ENCODE measurements around the gene IQGAP3.

IQGAP3 gene

DNA sequence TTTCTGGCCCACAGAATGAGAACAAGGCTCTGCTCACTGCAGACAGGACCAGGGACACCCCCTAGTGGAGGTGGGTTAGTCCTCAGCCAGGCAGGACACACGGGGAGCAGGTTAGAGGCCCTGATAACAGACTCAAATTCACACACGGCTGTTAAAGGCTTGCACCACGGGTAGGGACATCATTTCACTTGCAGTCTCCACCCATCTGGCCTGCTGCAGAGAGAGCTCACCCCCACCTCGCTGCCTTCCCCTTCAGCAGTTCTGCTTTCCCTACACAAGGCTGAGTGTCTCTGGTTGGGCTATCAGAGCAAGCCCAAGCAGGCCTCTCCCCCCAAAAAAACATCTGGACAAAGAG is 92.4 kb downstream of the IQGAP3 start:
- DNase-seq, result no peak

DNA sequence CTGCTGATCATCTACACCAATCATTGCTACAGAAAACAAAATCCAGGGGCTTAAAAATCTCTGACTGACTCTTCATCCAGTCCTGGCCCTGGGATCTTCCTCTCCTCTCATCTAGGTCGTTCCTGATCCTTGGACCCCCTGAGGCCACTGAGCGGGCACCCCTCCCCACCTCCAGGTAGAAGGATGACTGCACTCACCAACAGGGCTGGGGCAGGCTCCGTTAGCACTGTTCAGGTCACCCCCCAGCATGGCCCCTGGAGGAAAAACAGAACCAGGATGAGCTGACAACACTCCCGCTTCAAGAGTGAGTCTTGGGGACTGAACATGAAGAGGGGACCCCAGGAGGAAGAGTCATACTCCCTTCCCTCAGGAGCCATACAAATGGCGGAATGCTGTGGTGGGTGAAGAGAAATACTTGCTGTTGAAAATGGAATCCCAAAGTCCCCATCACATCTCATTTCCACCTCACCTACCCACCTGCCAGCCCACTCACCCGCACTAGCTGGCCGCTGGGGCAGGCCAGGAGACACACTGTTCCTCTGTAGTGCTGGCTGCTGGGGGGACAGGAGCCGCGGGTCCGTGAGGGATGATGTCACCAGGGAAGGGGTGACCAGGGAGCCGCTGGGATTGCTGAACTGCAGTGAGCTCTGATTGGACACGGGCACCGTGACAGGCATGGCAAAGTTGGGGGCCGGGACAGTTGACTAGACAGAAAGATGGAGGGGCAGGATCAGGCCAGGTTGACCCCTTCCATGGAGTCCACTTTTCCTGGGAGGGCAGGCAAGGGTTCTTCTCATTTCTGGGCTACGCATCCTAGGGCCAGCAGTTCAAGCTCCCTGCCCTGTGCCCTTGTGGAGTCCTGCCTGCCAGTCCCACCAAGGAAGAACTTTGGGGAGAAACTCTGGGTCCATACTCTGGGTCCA is 93.0 kb downstream of the IQGAP3 start:
- DNase-seq, result no peak

DNA sequence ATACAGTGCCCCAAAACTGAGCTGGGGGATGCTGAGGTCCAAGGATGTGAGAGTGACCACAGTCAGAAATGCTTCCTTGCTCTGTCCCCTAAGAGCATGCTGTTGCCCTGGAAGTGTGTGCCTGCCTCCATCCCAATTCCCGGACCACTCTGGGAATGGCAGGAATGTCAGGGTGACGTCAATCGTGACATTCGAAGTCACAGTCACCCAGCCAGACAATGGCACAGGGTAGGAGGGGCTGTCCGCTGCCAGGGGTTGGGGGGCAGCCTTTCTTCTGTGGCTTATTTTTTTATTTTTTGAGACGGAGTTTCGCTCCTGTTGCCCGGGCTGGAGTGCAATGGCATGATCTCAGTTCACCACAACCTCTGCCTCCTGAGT is 94.1 kb downstream of the IQGAP3 start:
- DNase-seq, result no peak

- DNase-seq, result no peak
Measured at GRCh38 chr1:156477526-156478249, 94.7 kb downstream of the IQGAP3 start.

DNA sequence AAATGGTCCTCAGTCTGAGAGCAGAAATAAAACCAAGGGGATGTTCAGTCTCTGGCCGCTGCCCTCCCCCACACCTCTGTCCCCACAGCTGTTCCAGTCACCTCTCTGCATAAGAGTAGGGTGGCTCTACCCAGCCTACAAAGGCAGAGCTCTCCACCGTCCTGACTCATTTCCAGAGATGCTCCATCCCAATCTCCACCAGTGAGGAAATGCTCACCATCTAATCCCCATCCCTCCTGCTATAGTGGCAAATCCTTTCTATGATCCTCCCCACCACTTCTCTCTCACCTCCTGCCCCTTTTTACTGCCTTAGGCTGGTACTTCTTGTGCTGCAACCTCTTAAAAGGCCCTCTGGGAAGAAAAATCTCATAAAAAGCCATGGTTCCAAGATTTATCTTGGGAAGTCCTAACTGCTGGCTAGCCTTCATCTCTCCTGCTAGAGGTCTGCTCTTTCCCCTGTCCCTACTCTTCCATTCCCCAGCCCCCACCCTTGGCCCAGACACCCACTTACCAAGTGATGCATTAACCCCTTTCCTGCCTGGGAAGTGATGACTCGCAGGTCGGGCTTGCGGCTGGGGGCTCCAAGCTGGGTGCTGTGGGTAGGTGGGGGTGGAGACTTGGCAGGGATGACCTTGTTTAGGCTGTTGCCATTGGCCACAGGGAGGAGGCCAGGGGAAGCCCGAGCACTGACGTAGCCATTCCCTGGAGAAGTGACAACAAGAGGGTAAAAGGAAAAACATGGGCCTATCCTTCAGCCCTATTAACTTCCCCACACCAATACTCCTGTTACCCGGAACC is 95.7 kb downstream of the IQGAP3 start:
- DNase-seq, result no peak

DNA sequence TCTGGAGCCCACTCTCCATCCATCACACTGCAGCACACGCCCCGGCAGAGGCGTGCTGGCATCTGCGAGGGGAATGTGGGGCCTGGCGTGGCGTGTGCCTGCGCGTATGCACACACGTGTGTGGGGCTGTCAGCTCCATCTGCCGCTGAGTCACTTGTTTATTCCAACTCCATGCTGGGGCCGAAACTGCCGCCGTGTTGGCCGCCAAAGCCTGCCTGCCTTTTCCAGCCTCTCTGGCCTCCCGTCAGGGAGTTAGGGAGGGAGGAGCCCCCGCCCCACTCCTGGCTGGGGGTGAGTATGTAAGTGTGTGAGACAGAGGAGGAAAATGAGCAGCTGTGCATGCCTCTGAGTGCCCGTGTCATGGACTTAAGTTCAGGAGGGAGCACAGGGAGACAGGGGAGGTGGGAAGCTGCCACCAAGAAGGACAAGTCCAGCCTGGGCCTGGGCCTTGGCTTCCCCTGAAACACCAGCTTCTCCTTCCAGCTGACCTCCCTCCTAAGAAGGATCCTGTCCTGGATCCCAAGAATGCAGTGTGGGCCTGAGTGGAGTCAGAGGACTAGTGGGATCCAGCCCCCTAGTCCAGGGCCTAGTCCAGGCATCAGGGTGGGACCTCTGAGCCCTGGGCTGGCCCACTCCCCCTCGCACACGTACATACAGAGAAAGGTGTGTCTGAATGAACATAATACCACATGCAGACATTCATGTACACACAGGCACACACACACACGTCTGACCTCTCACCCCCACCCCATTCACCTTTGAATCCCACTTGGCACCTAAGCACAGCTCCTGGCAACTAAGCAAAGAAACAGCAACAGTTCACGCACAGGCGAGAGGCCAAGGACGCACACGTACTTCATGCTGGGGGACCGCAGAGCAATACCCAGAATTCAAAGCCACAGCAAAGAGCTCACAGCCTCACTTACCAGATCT is 96.5 kb downstream of the IQGAP3 start:
- no peak for DNase-seq

All from bone marrow (tissue), 2 donors.